ENCODE results near the gene HTR4. TPM values are rescaled to one million over a fixed set of nuclear protein-coding genes. Genes with fewer than 3 reads are reported as not detected.

The HTR4 gene, protein sequence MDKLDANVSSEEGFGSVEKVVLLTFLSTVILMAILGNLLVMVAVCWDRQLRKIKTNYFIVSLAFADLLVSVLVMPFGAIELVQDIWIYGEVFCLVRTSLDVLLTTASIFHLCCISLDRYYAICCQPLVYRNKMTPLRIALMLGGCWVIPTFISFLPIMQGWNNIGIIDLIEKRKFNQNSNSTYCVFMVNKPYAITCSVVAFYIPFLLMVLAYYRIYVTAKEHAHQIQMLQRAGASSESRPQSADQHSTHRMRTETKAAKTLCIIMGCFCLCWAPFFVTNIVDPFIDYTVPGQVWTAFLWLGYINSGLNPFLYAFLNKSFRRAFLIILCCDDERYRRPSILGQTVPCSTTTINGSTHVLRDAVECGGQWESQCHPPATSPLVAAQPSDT
- total RNA-seq (ENCODE audit: unreplicated experiment), result not detected
- long read RNA-seq, result 0 reads

DNA sequence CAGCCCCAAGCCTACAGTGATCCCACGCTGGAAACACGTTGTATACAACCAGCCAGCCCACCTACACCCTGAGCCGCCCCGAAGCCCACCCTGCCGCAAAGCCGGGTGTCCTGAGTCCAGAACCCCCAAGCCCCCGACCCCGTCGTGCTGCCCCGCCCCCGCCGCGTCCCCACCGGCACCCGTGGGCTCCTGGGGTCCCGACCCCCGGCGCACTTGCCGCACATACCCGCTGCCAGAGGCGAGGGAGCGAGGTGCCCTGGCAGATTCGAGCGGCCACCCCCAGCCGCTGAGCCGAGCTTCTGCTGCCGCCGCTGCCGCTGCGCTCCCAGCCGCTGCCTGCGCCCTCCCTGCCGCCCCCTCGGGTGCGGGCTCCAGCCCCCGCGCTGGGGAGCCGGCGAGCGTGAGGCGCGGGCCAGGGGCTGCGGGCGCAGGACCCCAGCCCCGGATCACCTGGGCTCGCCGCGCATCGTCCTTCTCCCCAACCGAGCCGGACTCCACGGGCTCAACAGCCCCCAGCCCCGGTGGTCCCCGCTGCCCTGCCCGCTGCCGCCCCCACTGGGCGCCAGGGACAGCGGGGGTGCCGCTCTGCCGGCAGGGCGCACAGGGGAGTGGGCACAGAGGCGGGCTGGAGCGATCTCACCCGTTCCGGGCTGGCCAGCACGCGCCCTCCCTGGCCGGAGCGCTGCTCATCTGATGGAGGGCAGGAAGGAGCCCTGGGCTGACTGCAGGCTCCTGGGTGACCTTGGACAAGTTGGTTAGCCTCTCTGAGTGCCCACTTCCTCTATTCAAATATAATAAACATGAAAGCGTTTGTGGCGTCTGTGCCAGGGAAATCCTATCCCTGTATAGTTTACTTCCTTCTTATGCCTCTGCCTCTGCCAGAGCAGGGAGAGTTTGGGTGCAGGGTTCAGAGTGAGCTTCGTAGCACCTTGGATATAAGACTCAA, at the start of gene HTR4:
Gene HTR4 (minus strand): TSS at position 692 of the 946 bp plus-strand sequence. CDS start 17,513 bp downstream, outside the sequence.
- peaks cover 6% of the 10 kb centered on the region for H3K36me3 Mint-ChIP-seq (ENCODE audit: low read depth, unreplicated experiment)
- no peaks in the 10 kb centered on the region for H3K9me3 Mint-ChIP-seq (ENCODE audit: unreplicated experiment)
- TF ChIP-seq, protein P1, sequence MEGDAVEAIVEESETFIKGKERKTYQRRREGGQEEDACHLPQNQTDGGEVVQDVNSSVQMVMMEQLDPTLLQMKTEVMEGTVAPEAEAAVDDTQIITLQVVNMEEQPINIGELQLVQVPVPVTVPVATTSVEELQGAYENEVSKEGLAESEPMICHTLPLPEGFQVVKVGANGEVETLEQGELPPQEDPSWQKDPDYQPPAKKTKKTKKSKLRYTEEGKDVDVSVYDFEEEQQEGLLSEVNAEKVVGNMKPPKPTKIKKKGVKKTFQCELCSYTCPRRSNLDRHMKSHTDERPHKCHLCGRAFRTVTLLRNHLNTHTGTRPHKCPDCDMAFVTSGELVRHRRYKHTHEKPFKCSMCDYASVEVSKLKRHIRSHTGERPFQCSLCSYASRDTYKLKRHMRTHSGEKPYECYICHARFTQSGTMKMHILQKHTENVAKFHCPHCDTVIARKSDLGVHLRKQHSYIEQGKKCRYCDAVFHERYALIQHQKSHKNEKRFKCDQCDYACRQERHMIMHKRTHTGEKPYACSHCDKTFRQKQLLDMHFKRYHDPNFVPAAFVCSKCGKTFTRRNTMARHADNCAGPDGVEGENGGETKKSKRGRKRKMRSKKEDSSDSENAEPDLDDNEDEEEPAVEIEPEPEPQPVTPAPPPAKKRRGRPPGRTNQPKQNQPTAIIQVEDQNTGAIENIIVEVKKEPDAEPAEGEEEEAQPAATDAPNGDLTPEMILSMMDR (IDR thresholded peaks at IDR 0.05; ENCODE audit: unreplicated experiment), result no peak
- H3K4me3 Mint-ChIP-seq (ENCODE audit: unreplicated experiment), result peak within 1 kb of the TSS; percentile 78
- H3K27ac Mint-ChIP-seq (ENCODE audit: unreplicated experiment), result no peak within 1 kb of the TSS
- H3K4me1 Mint-ChIP-seq (ENCODE audit: unreplicated experiment), result peaks cover 8% of the 10 kb centered on the region
- DNase-seq (ENCODE audit: low spot score), result peak; percentile 22
- peaks cover 14% of the 10 kb centered on the region for H3K27me3 Mint-ChIP-seq (ENCODE audit: unreplicated experiment)

DNA sequence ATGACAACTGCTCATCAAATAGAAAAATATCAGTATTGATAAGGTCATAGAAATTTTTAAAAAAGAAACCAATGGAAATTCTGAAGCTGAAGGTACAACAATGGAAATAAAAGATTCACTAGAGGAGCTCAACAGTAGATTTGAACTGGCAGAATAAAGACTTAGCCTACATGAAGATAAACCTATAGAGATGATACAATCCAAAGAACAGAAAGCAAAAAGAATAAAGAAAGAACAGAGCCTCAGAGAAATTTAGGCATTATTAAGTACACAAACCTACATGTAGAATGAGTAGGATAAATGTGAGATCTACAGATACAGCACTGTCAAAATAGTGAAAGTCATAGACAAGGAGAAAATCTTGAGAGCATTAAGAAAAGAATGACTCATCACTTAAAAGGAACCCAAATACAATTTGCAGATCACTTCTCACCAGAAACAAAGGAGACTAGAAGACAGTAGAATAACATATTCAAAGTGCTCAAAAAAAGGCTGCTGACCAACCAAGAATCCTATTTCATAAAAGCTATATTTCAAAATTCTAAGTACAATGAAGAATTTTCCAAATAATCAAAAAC, 47.8 kb upstream of the HTR4 start:
- DNase-seq (ENCODE audit: low spot score), result no peak
- H3K36me3 Mint-ChIP-seq (ENCODE audit: low read depth, unreplicated experiment), result no peaks in the 10 kb centered on the region
- TF ChIP-seq, protein P1 (IDR thresholded peaks at IDR 0.05; ENCODE audit: unreplicated experiment), result no peak
- H3K4me1 Mint-ChIP-seq (ENCODE audit: unreplicated experiment), result no peaks in the 10 kb centered on the region
- no peaks in the 10 kb centered on the region for H3K9me3 Mint-ChIP-seq (ENCODE audit: unreplicated experiment)
- H3K27me3 Mint-ChIP-seq (ENCODE audit: unreplicated experiment), result no peaks in the 10 kb centered on the region
- H3K4me3 Mint-ChIP-seq (ENCODE audit: unreplicated experiment), result no peak overlapping the region
- H3K27ac Mint-ChIP-seq (ENCODE audit: unreplicated experiment), result no peak overlapping the region

DNA sequence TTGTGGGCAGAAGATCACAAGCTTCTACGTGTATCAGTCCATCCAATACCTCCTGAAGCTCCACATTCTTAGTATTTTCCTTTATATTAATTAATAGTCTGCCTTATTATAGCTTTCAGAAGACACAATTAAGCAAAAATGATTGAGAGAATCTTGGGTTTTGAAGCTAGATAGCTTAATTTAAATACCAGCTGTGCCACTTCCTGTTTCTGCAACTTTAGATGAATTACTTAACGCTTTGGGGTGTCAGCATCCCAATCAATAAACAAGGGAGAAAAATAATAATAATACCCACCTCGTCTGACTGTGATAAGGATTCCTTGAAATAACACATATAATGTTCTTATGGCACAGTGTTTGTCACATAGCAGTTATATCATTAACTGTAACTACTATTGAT, 44.7 kb upstream of the HTR4 start:
- H3K4me1 Mint-ChIP-seq (ENCODE audit: unreplicated experiment), result no peaks in the 10 kb centered on the region
- no peak overlapping the region for H3K4me3 Mint-ChIP-seq (ENCODE audit: unreplicated experiment)
- no peak for DNase-seq (ENCODE audit: low spot score)
- no peak overlapping the region for H3K27ac Mint-ChIP-seq (ENCODE audit: unreplicated experiment)
- TF ChIP-seq, protein P1 (IDR thresholded peaks at IDR 0.05; ENCODE audit: unreplicated experiment), result no peak
- no peaks in the 10 kb centered on the region for H3K36me3 Mint-ChIP-seq (ENCODE audit: low read depth, unreplicated experiment)
- no peaks in the 10 kb centered on the region for H3K27me3 Mint-ChIP-seq (ENCODE audit: unreplicated experiment)
- no peaks in the 10 kb centered on the region for H3K9me3 Mint-ChIP-seq (ENCODE audit: unreplicated experiment)

DNA sequence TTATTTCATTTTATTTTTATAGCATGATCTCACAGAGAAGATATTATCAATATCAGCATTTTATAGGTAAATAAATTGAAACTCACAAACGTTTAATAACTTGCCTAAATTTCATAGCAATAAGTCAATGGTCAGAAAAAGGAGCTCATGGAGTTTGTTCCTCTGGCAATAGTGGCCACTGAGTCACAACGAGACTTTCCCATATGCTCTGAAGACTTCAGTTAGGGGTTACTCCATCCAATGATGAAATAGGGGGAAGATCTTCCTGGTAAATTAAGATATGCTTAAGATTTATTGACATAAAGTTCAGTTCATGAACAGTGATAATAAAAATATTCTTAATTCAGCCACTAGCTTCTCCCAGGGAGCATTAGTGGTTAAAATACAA, 43.5 kb upstream of the HTR4 start:
- TF ChIP-seq, protein P1 (IDR thresholded peaks at IDR 0.05; ENCODE audit: unreplicated experiment), result no peak
- Mint-ChIP-seq H3K4me3 (ENCODE audit: unreplicated experiment) (no peak overlapping the region), H3K27me3 (ENCODE audit: unreplicated experiment) (no peaks in the 10 kb centered on the region), H3K9me3 (ENCODE audit: unreplicated experiment) (no peaks in the 10 kb centered on the region), H3K4me1 (ENCODE audit: unreplicated experiment) (no peaks in the 10 kb centered on the region), H3K36me3 (ENCODE audit: low read depth, unreplicated experiment) (no peaks in the 10 kb centered on the region), H3K27ac (ENCODE audit: unreplicated experiment) (no peak overlapping the region)
- DNase-seq (ENCODE audit: low spot score), result no peak
